Left hindlimb (tissue), 1 donor: ENCODE data around the gene EIF2AK3.
"Not testable (repeated sequence)": the region's sequence is repeated elsewhere in the genome, so short reads cannot be mapped to it uniquely, and the experiment has no call there.

Source experiments
- DNase-seq: peaks from one replicate; pipeline ENCODE4 v3.0.0-alpha.2; 2018

EIF2AK3 gene

GRCh38 chr2:88627055-88627855 is at the start of gene EIF2AK3:
TSS of gene EIF2AK3 (minus strand) at chr2:88627464. CDS start at chr2:88627274, 190 bp downstream.
- peak; percentile 99 for DNase-seq

- DNase-seq, result no peak
Measured at GRCh38 chr2:88673363-88673762, 46.1 kb upstream of the EIF2AK3 start.

GRCh38 chr2:88671786-88672427 is 44.6 kb upstream of the EIF2AK3 start:
- no peak for DNase-seq

- DNase-seq, result no peak
Measured at GRCh38 chr2:88669482-88670214, 42.4 kb upstream of the EIF2AK3 start.

GRCh38 chr2:88668862-88669261 is 41.6 kb upstream of the EIF2AK3 start:
- no peak for DNase-seq

- DNase-seq, result no peak
Measured at GRCh38 chr2:88667219-88667618, 40.0 kb upstream of the EIF2AK3 start.

GRCh38 chr2:88666576-88666975 is 39.3 kb upstream of the EIF2AK3 start:
- DNase-seq, result no peak

GRCh38 chr2:88660622-88661021 is 33.4 kb upstream of the EIF2AK3 start:
- no peak for DNase-seq

- peak; percentile 60 for DNase-seq
Measured at GRCh38 chr2:88659538-88659915, 32.3 kb upstream of the EIF2AK3 start.

- DNase-seq, result no peak
Measured at GRCh38 chr2:88658881-88659537, 31.7 kb upstream of the EIF2AK3 start.

- DNase-seq, result no peak
Measured at GRCh38 chr2:88658326-88658725, 31.1 kb upstream of the EIF2AK3 start.

GRCh38 chr2:88657131-88657530 is 29.9 kb upstream of the EIF2AK3 start:
- DNase-seq, result no peak

GRCh38 chr2:88656690-88657089 is 29.4 kb upstream of the EIF2AK3 start:
- peak; percentile 45 for DNase-seq

- no peak for DNase-seq
Measured at GRCh38 chr2:88654714-88655113, 27.4 kb upstream of the EIF2AK3 start.

- no peak for DNase-seq
Measured at GRCh38 chr2:88651646-88652045, 24.4 kb upstream of the EIF2AK3 start.

GRCh38 chr2:88645291-88645882 is 18.1 kb upstream of the EIF2AK3 start:
- not testable (repeated sequence) for DNase-seq

- DNase-seq, result no peak
Measured at GRCh38 chr2:88642278-88642677, 15.0 kb upstream of the EIF2AK3 start.

- no peak for DNase-seq
Measured at GRCh38 chr2:88641330-88641729, 14.1 kb upstream of the EIF2AK3 start.

- no peak for DNase-seq
Measured at GRCh38 chr2:88639865-88640264, 12.6 kb upstream of the EIF2AK3 start.

- no peak for DNase-seq
Measured at GRCh38 chr2:88638743-88639142, 11.5 kb upstream of the EIF2AK3 start.

GRCh38 chr2:88638123-88638650 is 10.9 kb upstream of the EIF2AK3 start:
- DNase-seq, result no peak

- DNase-seq, result no peak
Measured at GRCh38 chr2:88637464-88637863, 10.2 kb upstream of the EIF2AK3 start.

- no peak for DNase-seq
Measured at GRCh38 chr2:88636026-88636425, 8.8 kb upstream of the EIF2AK3 start.
